PC-9 (cell line): ENCODE data around the gene COL4A3.

Source experiments
- EZH2 ChIP-seq: fragments of 200-600 bp; sonication (generic); IDR thresholded peaks from 2 replicates; pipeline ENCODE4 v1.8.0; 2017; ENCODE audit warnings: antibody characterized with exemption, low read depth
- TF ChIP-seq, protein P1 (sequence below): fragments of 200-600 bp; sonication (generic); conservative IDR thresholded peaks from 2 replicates; pipeline ENCODE4 v1.6.1; 2017; ENCODE audit warnings: mixed run types, antibody characterized with exemption, mild to moderate bottlenecking, moderate library complexity

- no peak for TF ChIP-seq EZH2
- TF ChIP-seq, protein P1, sequence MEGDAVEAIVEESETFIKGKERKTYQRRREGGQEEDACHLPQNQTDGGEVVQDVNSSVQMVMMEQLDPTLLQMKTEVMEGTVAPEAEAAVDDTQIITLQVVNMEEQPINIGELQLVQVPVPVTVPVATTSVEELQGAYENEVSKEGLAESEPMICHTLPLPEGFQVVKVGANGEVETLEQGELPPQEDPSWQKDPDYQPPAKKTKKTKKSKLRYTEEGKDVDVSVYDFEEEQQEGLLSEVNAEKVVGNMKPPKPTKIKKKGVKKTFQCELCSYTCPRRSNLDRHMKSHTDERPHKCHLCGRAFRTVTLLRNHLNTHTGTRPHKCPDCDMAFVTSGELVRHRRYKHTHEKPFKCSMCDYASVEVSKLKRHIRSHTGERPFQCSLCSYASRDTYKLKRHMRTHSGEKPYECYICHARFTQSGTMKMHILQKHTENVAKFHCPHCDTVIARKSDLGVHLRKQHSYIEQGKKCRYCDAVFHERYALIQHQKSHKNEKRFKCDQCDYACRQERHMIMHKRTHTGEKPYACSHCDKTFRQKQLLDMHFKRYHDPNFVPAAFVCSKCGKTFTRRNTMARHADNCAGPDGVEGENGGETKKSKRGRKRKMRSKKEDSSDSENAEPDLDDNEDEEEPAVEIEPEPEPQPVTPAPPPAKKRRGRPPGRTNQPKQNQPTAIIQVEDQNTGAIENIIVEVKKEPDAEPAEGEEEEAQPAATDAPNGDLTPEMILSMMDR = no peak
These were observed 57.9 kb downstream of the COL4A3 start for GRCh38 chr2:227222292-227222691.
